HCT116 (cell line): ENCODE results near the gene CHCHD10. TPM values are rescaled to one million over a fixed set of nuclear protein-coding genes. Genes with fewer than 3 reads are reported as not detected.

Experiments used
- ATAC-seq: fragments of 200-7000 bp; cut with Tn5 transposase; 2 replicates; pipeline ENCODE4 v1.9.1; 2020; ENCODE audit warnings: mild to moderate bottlenecking, moderate library complexity
- BruUV-seq: library from RNA; stranded (reverse); fragments of 400-500 nt; replicated peaks from 2 replicates; lab custom pipeline; 2021; lab: Mats Ljungman, UMichigan
- CTCF ChIA-PET: fragments of 300-600 bp; sonication (Branson Sonifier 250); formaldehyde crosslinking; loops from one replicate; lab custom pipeline; 2021; ENCODE audit warnings: antibody characterized with exemption; lab: Charles Lee
- POLR2A ChIA-PET: fragments of 300-600, 350-600 bp; sonication (Branson Sonifier 250); formaldehyde crosslinking; loops from one replicate; lab custom pipeline; 2021; ENCODE audit warnings: antibody characterized with exemption; lab: Charles Lee
- RAD21 ChIA-PET, 2 experiments: fragments of 300-600 bp; sonication (Branson Sonifier 250); formaldehyde crosslinking; loops; one replicate each; lab custom pipeline; 2023; ENCODE audit warnings: low total read pairs in 2 of 2; ENCODE audit not compliant: uncharacterized antibody in 2 of 2, unreplicated experiment in 2 of 2, low non-redundant PET in 1 of 2; lab: Charles Lee
- DNase-seq: peaks from one replicate; pipeline ENCODE4 v3.0.0-alpha.2; 2010; ENCODE audit warnings: low read depth, low spot score
- H2AFZ ChIP-seq: fragments of 200-600 bp; shearing (Covaris generic), sonication (generic); 2 replicates; pipeline ENCODE4 v1.6.1; 2017; ENCODE audit warnings: low read depth, mixed run types, mixed read lengths, antibody characterized with exemption, low read length; ENCODE audit not compliant: poor library complexity, severe bottlenecking
- H3K27ac ChIP-seq: 2 replicates; pipeline ENCODE4 v1.5.1; 2012; ENCODE audit warnings: low read depth, low read length
- H3K27me3 ChIP-seq: fragments of 200-600 bp; sonication (generic); 2 replicates; pipeline ENCODE4 v1.6.1; 2016; ENCODE audit warnings: mixed run types, low read length, mixed read lengths; ENCODE audit not compliant: insufficient read depth
- H3K36me3 ChIP-seq, 2 experiments: fragments of 200-500 bp in 1 of 2; fragments of 200-600 bp in 1 of 2; sonication (Bioruptor generic) in 1 of 2; sonication (generic) in 1 of 2; 2 replicates each; pipeline versions ENCODE4 v1.5.1 to v1.6.1; 2014 to 2016; ENCODE audit warnings: low read length in 2 of 2, inconsistent platforms in 1 of 2, mixed read lengths in 1 of 2, mixed run types in 1 of 2; ENCODE audit not compliant: insufficient read depth in 2 of 2, control insufficient read depth in 1 of 2
- H3K4me1 ChIP-seq, 2 experiments: fragments of 200-600 bp in 1 of 2; sonication (generic) in 1 of 2; 2 replicates each; pipeline versions ENCODE4 v1.5.1 to v1.6.1; 2012 to 2017; ENCODE audit warnings: low read length in 2 of 2, inconsistent platforms in 1 of 2, mild to moderate bottlenecking in 1 of 2, mixed read lengths in 1 of 2, mixed run types in 1 of 2, moderate library complexity in 1 of 2; ENCODE audit not compliant: insufficient read depth in 2 of 2, control insufficient read depth in 1 of 2
- H3K4me2 ChIP-seq: fragments of 200-600 bp; sonication (generic); 2 replicates; pipeline ENCODE4 v1.6.1; 2017; ENCODE audit warnings: mixed run types, low read length, mixed read lengths
- H3K4me3 ChIP-seq, 2 experiments: fragments of 200-600 bp in 1 of 2; sonication (generic) in 1 of 2; replicated peaks in 1 of 2; 2 replicates each; pipeline ENCODE4 v1.5.1; 2011 to 2016; ENCODE audit warnings: low read length in 2 of 2, control low read depth in 1 of 2, low read depth in 1 of 2, mild to moderate bottlenecking in 1 of 2, mixed read lengths in 1 of 2, mixed run types in 1 of 2
- H3K79me2 ChIP-seq: fragments of 200-600 bp; sonication (generic); 2 replicates; pipeline ENCODE4 v1.6.1; 2017; ENCODE audit warnings: mild to moderate bottlenecking, mixed run types, low read length, moderate library complexity, mixed read lengths; ENCODE audit not compliant: insufficient read depth
- H3K9ac ChIP-seq: fragments of 200-600 bp; sonication (generic); 2 replicates; pipeline ENCODE4 v1.6.1; 2016; ENCODE audit warnings: low read length, mixed read lengths
- H3K9me2 ChIP-seq: fragments of 200-600 bp; sonication (generic), shearing (Covaris generic); 2 replicates; pipeline ENCODE4 v1.6.1; 2017; ENCODE audit warnings: mixed run types, mild to moderate bottlenecking, moderate library complexity; ENCODE audit not compliant: insufficient read depth
- H3K9me3 ChIP-seq, 2 experiments: fragments of 200-500 bp in 1 of 2; fragments of 200-600 bp in 1 of 2; sonication (Bioruptor generic) in 1 of 2; sonication (generic) in 1 of 2; 2 replicates each; pipeline ENCODE4 v1.6.1; 2014 to 2017; ENCODE audit warnings: low read length in 2 of 2, mixed read lengths in 2 of 2, inconsistent platforms in 1 of 2, low read depth in 1 of 2, mild to moderate bottlenecking in 1 of 2, mixed run types in 1 of 2, moderate library complexity in 1 of 2; ENCODE audit not compliant: control insufficient read depth in 1 of 2, insufficient read depth in 1 of 2
- H4K20me1 ChIP-seq: fragments of 200-600 bp; sonication (generic), shearing (Covaris generic); 2 replicates; pipeline ENCODE4 v1.6.1; 2017; ENCODE audit warnings: mixed run types, mild to moderate bottlenecking, moderate library complexity; ENCODE audit not compliant: insufficient read depth
- FOSL1 ChIP-seq: IDR thresholded peaks from 2 replicates; pipeline ENCODE4 v1.6.1; 2012; ENCODE audit warnings: low read depth
- POLR2A ChIP-seq: IDR thresholded peaks from 2 replicates; pipeline ENCODE4 v1.7.0; 2011; ENCODE audit warnings: borderline replicate concordance; ENCODE audit not compliant: insufficient read depth, insufficient read length; ENCODE audit errors: extremely low read depth
- intact Hi-C: fragments of 100-400 bp; cut with micrococcal nuclease; formaldehyde crosslinking; loops from 2 replicates; pipeline ENCODE4 v1.10.0; 2022
- total RNA-seq: library from RNA; stranded (reverse); gene quantifications from one replicate; pipeline ENCODE4 v1.2.1, GENCODE V29; 2021; ENCODE audit not compliant: unreplicated experiment
- TF ChIP-seq, protein P1 (sequence below), 3 experiments: fragments of 200-600 bp in 1 of 3; sonication (generic) in 1 of 3; IDR thresholded peaks in 2 of 3; conservative IDR thresholded peaks in 1 of 3; 2 replicates each; pipeline ENCODE4 v1.5.1; 2012 to 2017; ENCODE audit warnings: low read depth in 2 of 3, low read length in 2 of 3, antibody characterized with exemption in 1 of 3, borderline replicate concordance in 1 of 3, control low read depth in 1 of 3, mild to moderate bottlenecking in 1 of 3, mixed read lengths in 1 of 3, mixed run types in 1 of 3, moderate library complexity in 1 of 3; ENCODE audit not compliant: insufficient read depth in 1 of 3
- TF ChIP-seq, protein P2 (sequence below): IDR thresholded peaks from 2 replicates; pipeline ENCODE4 v1.6.1; 2012

The CHCHD10 gene
- total RNA-seq, 1 experiment from 2014 or later, result 279 TPM

- H2AFZ ChIP-seq, result no peak overlapping the region
- H3K4me1 ChIP-seq, result peaks cover 8 to 25% of the 10 kb centered on the region in 2 experiments
- H3K27ac ChIP-seq, result no peak overlapping the region
- CTCF ChIA-PET, result interaction anchor here (0.6 kb wide), 1 partner anchor 18 kb away, joined by 3 read pairs; no protein-coding TSS in a partner anchor
- RAD21 ChIA-PET, result no interaction called here
- no peak overlapping the region for H3K9ac ChIP-seq
- H3K9me3 ChIP-seq, result no peaks in the 10 kb centered on the region
- intact Hi-C loops, result no loop called here
- no peaks in the 10 kb centered on the region for H4K20me1 ChIP-seq
- no peaks in the 10 kb centered on the region for H3K27me3 ChIP-seq
- BruUV-seq, result no TSS peak
- no peaks in the 10 kb centered on the region for H3K9me2 ChIP-seq
- DNase-seq, result no peak
- no peaks in the 10 kb centered on the region for H3K36me3 ChIP-seq
- no peaks in the 10 kb centered on the region for H3K79me2 ChIP-seq
- TF ChIP-seq, protein P1, sequence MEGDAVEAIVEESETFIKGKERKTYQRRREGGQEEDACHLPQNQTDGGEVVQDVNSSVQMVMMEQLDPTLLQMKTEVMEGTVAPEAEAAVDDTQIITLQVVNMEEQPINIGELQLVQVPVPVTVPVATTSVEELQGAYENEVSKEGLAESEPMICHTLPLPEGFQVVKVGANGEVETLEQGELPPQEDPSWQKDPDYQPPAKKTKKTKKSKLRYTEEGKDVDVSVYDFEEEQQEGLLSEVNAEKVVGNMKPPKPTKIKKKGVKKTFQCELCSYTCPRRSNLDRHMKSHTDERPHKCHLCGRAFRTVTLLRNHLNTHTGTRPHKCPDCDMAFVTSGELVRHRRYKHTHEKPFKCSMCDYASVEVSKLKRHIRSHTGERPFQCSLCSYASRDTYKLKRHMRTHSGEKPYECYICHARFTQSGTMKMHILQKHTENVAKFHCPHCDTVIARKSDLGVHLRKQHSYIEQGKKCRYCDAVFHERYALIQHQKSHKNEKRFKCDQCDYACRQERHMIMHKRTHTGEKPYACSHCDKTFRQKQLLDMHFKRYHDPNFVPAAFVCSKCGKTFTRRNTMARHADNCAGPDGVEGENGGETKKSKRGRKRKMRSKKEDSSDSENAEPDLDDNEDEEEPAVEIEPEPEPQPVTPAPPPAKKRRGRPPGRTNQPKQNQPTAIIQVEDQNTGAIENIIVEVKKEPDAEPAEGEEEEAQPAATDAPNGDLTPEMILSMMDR (IDR thresholded peaks at IDR 0.05 in 2 of 3, conservative IDR thresholded peaks at IDR 0.05 in 1 of 3; ENCODE audit: borderline replicate concordance in 1 of 3, insufficient read depth in 1 of 3, low read depth in 2 of 3, low read length in 2 of 3), result no peak
- no peak for TF ChIP-seq POLR2A
- TF ChIP-seq, protein P2, sequence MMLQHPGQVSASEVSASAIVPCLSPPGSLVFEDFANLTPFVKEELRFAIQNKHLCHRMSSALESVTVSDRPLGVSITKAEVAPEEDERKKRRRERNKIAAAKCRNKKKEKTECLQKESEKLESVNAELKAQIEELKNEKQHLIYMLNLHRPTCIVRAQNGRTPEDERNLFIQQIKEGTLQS, result no peak
- H3K4me2 ChIP-seq, result no peak overlapping the region
- POLR2A ChIA-PET, result interaction anchor here (0.9 to 1.2 kb wide), 2 partner anchors 18 to 36 kb away, joined by 3 to 6 read pairs; no protein-coding TSS in a partner anchor
- ATAC-seq, result no peak
- H3K4me3 ChIP-seq, result no peak overlapping the region
Measured at GRCh38 chr22:23752750-23753149, 15.0 kb downstream of the CHCHD10 start.

DNA sequence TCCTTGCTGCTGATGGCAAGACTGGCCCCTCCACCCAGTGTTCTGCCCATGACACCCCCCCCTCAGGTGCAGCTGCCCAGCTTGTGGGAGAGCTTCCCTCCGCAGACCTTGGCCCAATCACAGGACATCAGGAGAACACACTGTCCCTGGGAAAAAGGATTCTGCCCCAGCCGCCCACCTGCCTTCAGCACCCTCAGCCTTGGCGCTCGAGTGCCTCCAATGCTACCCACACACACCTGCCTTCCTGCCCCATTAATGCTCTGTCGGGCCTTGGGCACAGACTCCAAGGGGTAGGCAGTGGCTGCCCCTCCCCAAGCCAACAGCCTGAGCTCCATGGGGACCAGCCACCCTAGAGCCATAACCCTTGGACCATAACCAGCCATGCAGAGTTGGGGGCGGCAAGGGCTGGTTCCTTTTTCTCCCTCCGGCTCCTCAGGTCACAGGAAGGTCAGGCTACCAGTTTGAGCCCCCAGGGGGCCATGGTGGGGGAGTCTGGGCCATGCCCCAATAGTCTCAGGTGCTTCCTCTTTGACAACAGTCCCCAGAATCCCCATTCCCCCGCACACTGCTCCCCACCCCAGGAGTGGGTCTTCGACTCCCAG is 15.6 kb downstream of the CHCHD10 start:
- H3K36me3 ChIP-seq, result no peaks in the 10 kb centered on the region
- H3K79me2 ChIP-seq, result no peaks in the 10 kb centered on the region
- no peaks in the 10 kb centered on the region for H4K20me1 ChIP-seq
- no TSS peak for BruUV-seq
- RAD21 ChIA-PET, result no interaction called here
- H3K27ac ChIP-seq, result peak overlapping the region; percentile 86
- no peaks in the 10 kb centered on the region for H3K9me2 ChIP-seq
- intact Hi-C loops, result no loop called here
- TF ChIP-seq FOSL1, result no peak
- POLR2A ChIA-PET, result interaction anchor here (0.9 to 1.2 kb wide), 4 partner anchors 15 to 36 kb away, joined by 3 to 6 read pairs (median 4); partner anchors contain the start of gene SMARCB1
- peak overlapping the region; percentile 94 for H3K4me2 ChIP-seq
- ATAC-seq (no peak), DNase-seq (no peak)
- H3K27me3 ChIP-seq, result no peaks in the 10 kb centered on the region
- H3K4me1 ChIP-seq, result peaks cover 8 to 25% of the 10 kb centered on the region in 2 experiments
- peak overlapping the region; percentile 92 for H3K9ac ChIP-seq
- CTCF ChIA-PET, result interaction anchor here (0.6 kb wide), 1 partner anchor 18 kb away, joined by 3 read pairs; no protein-coding TSS in a partner anchor
- no peak overlapping the region for H2AFZ ChIP-seq
- no peaks in the 10 kb centered on the region for H3K9me3 ChIP-seq
- peak overlapping the region; percentile 65 to 81 for H3K4me3 ChIP-seq
